GM12878 (cell line): ENCODE results near the gene TLCD3B. TPM values are rescaled to one million over a fixed set of nuclear protein-coding genes. Genes with fewer than 3 reads are reported as not detected.

ENCODE experiments used
- ATAC-seq: fragments of 200-7000 bp; cut with Tn5 transposase; 3 replicates; pipeline ENCODE4 v1.9.1; 2020; ENCODE audit warnings: mild to moderate bottlenecking, moderate library complexity
- BruUV-seq: library from RNA; stranded (reverse); fragments of 400-500 nt; replicated peaks from 2 replicates; lab custom pipeline; 2021; lab: Mats Ljungman, UMichigan
- CTCF ChIA-PET: fragments of 300-600 bp; sonication (Branson Sonifier 250); formaldehyde crosslinking; extraction: SDS; loops from one replicate; lab custom pipeline; 2021; ENCODE audit warnings: inconsistent platforms; lab: Yijun Ruan, JAX
- POLR2A ChIA-PET: fragments of 350-600 bp; formaldehyde crosslinking; extraction: SDS; loops from one replicate; lab custom pipeline; 2021; ENCODE audit warnings: inconsistent platforms; lab: Charles Lee
- RAD21 ChIA-PET: fragments of 300-600 bp; sonication (Branson Sonifier 250); formaldehyde crosslinking; loops from one replicate; lab custom pipeline; 2023; ENCODE audit warnings: antibody characterized with exemption; ENCODE audit not compliant: unreplicated experiment; lab: Charles Lee
- SMC1A ChIA-PET: fragments of 300-600 bp; sonication (Branson Sonifier 250); formaldehyde crosslinking; loops from one replicate; lab custom pipeline; 2023; ENCODE audit not compliant: unreplicated experiment, uncharacterized antibody; lab: Charles Lee
- DNase-seq: peaks from one replicate; pipeline ENCODE4 v3.0.0-alpha.2; 2011; ENCODE audit warnings: low read depth, low spot score
- FAIRE-seq: peaks from 3 replicates; lab custom pipeline; 2011; peaks lifted over from hg19 to GRCh38; lab: Jason Lieb, UNC
- H2AFZ ChIP-seq: 2 replicates; pipeline ENCODE4 v1.6.0; 2011; ENCODE audit warnings: low read depth, low read length, control low read depth; ENCODE audit not compliant: control insufficient read depth
- H3K27ac ChIP-seq: 2 replicates; pipeline ENCODE4 v1.5.1; 2011; ENCODE audit warnings: control low read depth; ENCODE audit not compliant: control insufficient read depth, insufficient read depth
- H3K27me3 ChIP-seq, 2 experiments: replicated peaks in 1 of 2; 2 replicates each; pipeline versions ENCODE4 v1.6.0 to v1.6.1; 2011; ENCODE audit warnings: low read length in 1 of 2; ENCODE audit not compliant: control insufficient read depth in 2 of 2, insufficient read depth in 2 of 2
- H3K36me3 ChIP-seq, 2 experiments: 2 replicates each; pipeline ENCODE4 v1.5.1; 2011; ENCODE audit warnings: low read length in 1 of 2; ENCODE audit not compliant: control insufficient read depth in 2 of 2, insufficient read depth in 2 of 2
- H3K4me1 ChIP-seq: 2 replicates; pipeline ENCODE4 v1.6.1; 2011; ENCODE audit warnings: mild to moderate bottlenecking, low read length, moderate library complexity, mixed read lengths; ENCODE audit not compliant: control insufficient read depth, insufficient read depth
- H3K4me2 ChIP-seq: 2 replicates; pipeline ENCODE4 v1.6.0; 2011; ENCODE audit warnings: control low read depth; ENCODE audit not compliant: control insufficient read depth, insufficient read depth
- H3K4me3 ChIP-seq: fragments of 200-600 bp; sonication (generic); 2 replicates; pipeline ENCODE4 v1.5.1; 2016
- H3K79me2 ChIP-seq: 2 replicates; pipeline ENCODE4 v1.6.0; 2011; ENCODE audit warnings: low read length; ENCODE audit not compliant: control insufficient read depth, insufficient read depth
- H3K9ac ChIP-seq: 2 replicates; pipeline ENCODE4 v1.8.0; 2011; ENCODE audit warnings: low read length, control low read depth, mixed read lengths; ENCODE audit not compliant: control insufficient read depth, insufficient read depth
- H3K9me3 ChIP-seq: replicated peaks from 3 replicates; pipeline ENCODE4 v1.5.1; 2011; ENCODE audit warnings: mild to moderate bottlenecking, low read length; ENCODE audit not compliant: control insufficient read depth, insufficient read depth
- H4K20me1 ChIP-seq: 2 replicates; pipeline ENCODE4 v1.6.0; 2011; ENCODE audit not compliant: control insufficient read depth, insufficient read depth
- BHLHE40 ChIP-seq, 2 experiments: fragments of 450-650 bp in 1 of 2; IDR thresholded peaks; 2 replicates each; pipeline ENCODE4 v1.6.1; 2011 to 2017; ENCODE audit warnings: low read depth in 2 of 2, borderline replicate concordance in 1 of 2, improper control_type of control experiment in 1 of 2, low read length in 1 of 2, mild to moderate bottlenecking in 1 of 2
- BMI1 ChIP-seq: fragments of 450-650 bp; IDR thresholded peaks from 2 replicates; pipeline ENCODE4 v1.6.1; 2016; ENCODE audit warnings: mild to moderate bottlenecking, moderate library complexity, borderline replicate concordance
- ESRRA ChIP-seq: IDR thresholded peaks from 2 replicates; pipeline ENCODE4 v1.6.1; 2012; ENCODE audit warnings: mild to moderate bottlenecking, low read length, improper control_type of control experiment
- FOXK2 ChIP-seq: fragments of 450-650 bp; IDR thresholded peaks from 2 replicates; pipeline ENCODE4 v1.6.1; 2017; ENCODE audit warnings: mild to moderate bottlenecking, moderate library complexity
- POLR2A ChIP-seq: IDR thresholded peaks from 2 replicates; pipeline ENCODE4 v1.6.1; 2011; ENCODE audit warnings: low read depth, mild to moderate bottlenecking, low read length
- RAD21 ChIP-seq: IDR thresholded peaks from 2 replicates; pipeline ENCODE4 v1.6.1; 2011; ENCODE audit warnings: mild to moderate bottlenecking, low read depth, low read length, moderate library complexity; ENCODE audit not compliant: insufficient read depth
- SMARCA5 ChIP-seq: fragments of 450-650 bp; IDR thresholded peaks from 2 replicates; pipeline ENCODE4 v1.6.1; 2017; ENCODE audit warnings: mild to moderate bottlenecking
- SMC3 ChIP-seq: IDR thresholded peaks from 2 replicates; pipeline ENCODE4 v1.6.1; 2011; ENCODE audit warnings: low read length, improper control_type of control experiment, borderline replicate concordance
- WRNIP1 ChIP-seq: IDR thresholded peaks from 2 replicates; pipeline ENCODE4 v1.6.1; 2011; ENCODE audit warnings: low read depth, low read length, improper control_type of control experiment, borderline replicate concordance
- YY1 ChIP-seq: IDR thresholded peaks from 2 replicates; pipeline ENCODE4 v1.6.1; 2011; ENCODE audit warnings: low read depth, mild to moderate bottlenecking, low read length
- ZNF384 ChIP-seq: IDR thresholded peaks from 2 replicates; pipeline ENCODE4 v1.6.1; 2012; ENCODE audit warnings: low read depth, mild to moderate bottlenecking, low read length, improper control_type of control experiment, borderline replicate concordance
- ZSCAN29 ChIP-seq: fragments of 450-650 bp; IDR thresholded peaks from 2 replicates; pipeline ENCODE4 v1.6.1; 2017; ENCODE audit warnings: mild to moderate bottlenecking, moderate library complexity
- WGBS: methylation state at CpG from one replicate; pipeline ENCODE4 v1.1.6; 2016; ENCODE audit warnings: low lambda C conversion rate; ENCODE audit not compliant: insufficient replicate concordance, insufficient coverage; ENCODE audit errors: missing lambda C conversion rate; 5-methylcytosine and 5-hydroxymethylcytosine counted together
- in situ Hi-C: fragments of 300-500 bp; cut with MboI; formaldehyde crosslinking; loops from 9 replicates; pipeline ENCODE4 v1.14.3; 2018; ENCODE audit warnings: mixed read lengths
- intact Hi-C: fragments of 100-400 bp; cut with micrococcal nuclease; formaldehyde crosslinking; loops from one replicate; pipeline ENCODE4 v1.14.2; 2022; ENCODE audit not compliant: unreplicated experiment
- polyA plus RNA-seq, 11 experiments: library from polyadenylated mRNA; depleted of rRNA in 4 of 11; unstranded in 6 of 11; stranded (reverse) in 5 of 11; fragments of >200 nt; fragmentation: Nextera tagmentation in 4 of 11; fragmentation: Illumina TruSeq in 1 of 11; extraction: Ambion mirVana in 4 of 11; extraction: Trizol in 1 of 11; gene quantifications; 1 replicate in 1 of 11; 2 replicates in 10 of 11; pipeline versions ENCODE4 v1.2.1 to v1.2.3, GENCODE V29; 2011 to 2016; ENCODE audit warnings: inconsistent platforms in 2 of 11, missing spikeins in 2 of 11, low read depth in 1 of 11
- total RNA-seq, 4 experiments: library from RNA; depleted of rRNA in 3 of 4; stranded (reverse); fragments of >200 nt in 3 of 4; fragmentation: Illumina TruSeq in 1 of 4; extraction: Trizol in 1 of 4; gene quantifications; 2 replicates each; pipeline versions ENCODE4 v1.2.1 to v1.2.3, GENCODE V29; 2013 to 2021
- TF ChIP-seq, protein P1 (sequence below), 3 experiments: IDR thresholded peaks in 2 of 3; conservative IDR thresholded peaks in 1 of 3; 2 replicates each; pipeline ENCODE4 v1.5.1; 2011; ENCODE audit warnings: low read depth in 3 of 3, low read length in 3 of 3, mild to moderate bottlenecking in 3 of 3, control low read depth in 2 of 3, moderate library complexity in 2 of 3, inconsistent platforms in 1 of 3, mixed read lengths in 1 of 3; ENCODE audit not compliant: control insufficient read depth in 2 of 3, insufficient read depth in 1 of 3; ENCODE audit errors: extremely low read depth in 1 of 3

Gene TLCD3B
- total and polyA plus RNA-seq, 10 of the 15 experiments (the other 5 are each of a cell fraction or from before 2014, with no cell fraction given), result 0.05 to 0.51 (median 0.18) TPM; not detected in 4

DNA sequence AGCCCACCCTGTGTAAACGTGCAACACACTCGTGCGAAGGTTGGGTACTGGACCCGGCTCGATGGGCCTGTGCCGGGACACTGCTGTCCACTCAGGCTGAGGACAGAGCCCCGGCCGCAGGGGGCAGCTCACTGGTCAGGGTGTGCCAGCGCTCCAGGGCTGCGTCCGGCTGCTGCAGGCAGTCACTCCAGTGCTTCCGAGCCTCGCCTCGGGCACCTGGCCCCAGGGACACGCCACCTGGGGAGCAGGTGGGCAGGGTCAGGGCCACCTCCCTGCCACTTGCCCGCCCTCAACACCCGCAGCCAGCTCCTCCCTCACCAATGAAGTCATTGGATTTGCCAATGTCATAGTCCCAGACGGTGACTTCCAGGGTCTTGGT, 25.0 kb downstream of the TLCD3B start:
- in situ Hi-C loops, result loop anchor here (25.0 kb wide), 1 partner anchor 894 kb away; no protein-coding TSS in a partner anchor
- RAD21 ChIA-PET, result interaction anchor here (0.7 to 0.9 kb wide), 3 partner anchors 14 to 33 kb away, joined by 3 read pairs; partner anchors contain the start of gene TAOK2
- Histone ChIP-seq H3K27ac (no peak overlapping the region), H3K4me3 (no peak overlapping the region), H3K79me2 (no peaks in the 10 kb centered on the region), H2AFZ (no peak overlapping the region), H3K36me3 (peaks cover 0 to 3% of the 10 kb centered on the region in 2 experiments; a peak in 2 of 4 replicates), H3K9me3 (no peaks in the 10 kb centered on the region), H3K9ac (no peak overlapping the region), H3K27me3 (peaks cover 0 to 1% of the 10 kb centered on the region in 2 experiments; a peak in 1 of 4 replicates), H4K20me1 (no peaks in the 10 kb centered on the region), H3K4me1 (no peaks in the 10 kb centered on the region), H3K4me2 (no peak overlapping the region)
- no TSS peak for BruUV-seq
- DNase-seq, result no peak
- FAIRE-seq, result no peak
- SMC1A ChIA-PET, result interaction anchor here (0.7 kb wide), 1 partner anchor 34 kb away, joined by 3 read pairs; no protein-coding TSS in a partner anchor
- TF ChIP-seq ZNF384 (no peak), BMI1 (no peak), POLR2A (peak; percentile 35; the same call in 1 of the 2 replicates)
- ATAC-seq, result no peak
- CTCF ChIA-PET, result interaction anchor here (0.5 to 1.4 kb wide), 5 partner anchors 9 to 305 kb away, joined by 3 to 4 read pairs (median 4); no protein-coding TSS in a partner anchor
- POLR2A ChIA-PET, result no interaction called here
- WGBS, result 87% methylated on average over 18 of the region's 18 CpGs
- intact Hi-C loops, result no loop called here

DNA sequence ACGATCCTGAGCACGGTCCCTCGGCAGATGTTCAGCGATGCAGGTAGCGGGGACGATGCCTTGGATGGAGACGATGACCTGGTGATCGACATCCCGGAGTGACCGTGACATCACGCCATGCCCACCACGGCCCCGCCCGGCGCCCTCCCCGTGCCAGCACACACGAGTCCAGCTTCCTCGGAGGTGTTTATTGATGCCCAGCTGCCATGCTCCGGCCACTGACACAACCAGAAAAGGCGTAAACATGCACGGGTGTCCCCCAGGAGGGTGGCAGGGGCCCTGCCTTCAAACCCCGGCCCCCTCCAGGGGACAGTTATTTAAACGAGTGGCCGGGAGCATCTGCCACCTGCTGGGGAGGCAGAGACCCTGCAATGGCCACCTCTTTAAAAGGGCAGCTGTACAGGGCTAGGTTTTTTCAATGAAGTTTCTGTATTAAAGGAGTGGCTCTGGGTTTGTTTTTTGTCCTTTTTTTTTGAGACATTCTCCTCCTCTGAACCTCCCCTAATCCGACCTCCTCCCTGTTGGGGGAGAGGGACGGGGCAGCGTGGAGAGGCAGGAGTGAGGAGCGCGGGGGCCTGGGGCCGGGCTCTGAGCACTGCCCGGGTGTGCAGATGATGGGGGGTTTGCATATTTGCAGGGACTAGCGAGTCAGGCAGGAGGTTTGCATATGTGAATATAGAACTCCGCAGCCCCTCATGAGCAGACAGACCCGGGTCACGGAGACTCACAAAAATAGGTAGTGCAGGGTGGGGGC, 25.6 kb downstream of the TLCD3B start:
- intact Hi-C loops (no loop called here), in situ Hi-C loops (loop anchor here (25.0 kb wide), 1 partner anchor 893 kb away; no protein-coding TSS in a partner anchor)
- H3K27ac ChIP-seq, result no peak overlapping the region
- ChIA-PET SMC1A (interaction anchor here (0.7 kb wide), 1 partner anchor 33 kb away, joined by 3 read pairs; no protein-coding TSS in a partner anchor), RAD21 (interaction anchor here (0.7 to 0.9 kb wide), 3 partner anchors 14 to 32 kb away, joined by 3 read pairs; partner anchors contain the start of gene TAOK2), CTCF (interaction anchor here (0.5 to 1.4 kb wide), 7 partner anchors 9 to 305 kb away, joined by 3 to 4 read pairs (median 3); partner anchors contain the start of gene C16orf92), POLR2A (no interaction called here)
- 71% methylated on average over 35 of the region's 35 CpGs for WGBS
- H3K9ac ChIP-seq, result no peak overlapping the region
- no TSS peak for BruUV-seq
- peak; percentile 85 for ATAC-seq
- no peak overlapping the region for H3K4me3 ChIP-seq
- H3K4me1 ChIP-seq, result no peaks in the 10 kb centered on the region
- H3K27me3 ChIP-seq, result peaks cover 0 to 1% of the 10 kb centered on the region in 2 experiments; a peak in 1 of 4 replicates
- no peak for DNase-seq
- no peaks in the 10 kb centered on the region for H3K79me2 ChIP-seq
- no peaks in the 10 kb centered on the region for H3K9me3 ChIP-seq
- no peak overlapping the region for H3K4me2 ChIP-seq
- H2AFZ ChIP-seq, result no peak overlapping the region
- TF ChIP-seq YY1 (peak; percentile 91), ESRRA (no peak), SMC3 (peak; percentile 70), RAD21 (peak; percentile 57), WRNIP1 (no peak), ZSCAN29 (no peak), BHLHE40 (IDR thresholded peaks at IDR 0.05; ENCODE audit: borderline replicate concordance in 1 of 2, low read depth in 2 of 2, low read length in 1 of 2) (0 out of 4 replicates have a peak, but pooled peaks of 1 of the 2 experiments have one; percentile 5), SMARCA5 (0 out of 2 replicates have a peak, but pooled peaks have one; percentile 31), FOXK2 (no peak)
- TF ChIP-seq, protein P1, sequence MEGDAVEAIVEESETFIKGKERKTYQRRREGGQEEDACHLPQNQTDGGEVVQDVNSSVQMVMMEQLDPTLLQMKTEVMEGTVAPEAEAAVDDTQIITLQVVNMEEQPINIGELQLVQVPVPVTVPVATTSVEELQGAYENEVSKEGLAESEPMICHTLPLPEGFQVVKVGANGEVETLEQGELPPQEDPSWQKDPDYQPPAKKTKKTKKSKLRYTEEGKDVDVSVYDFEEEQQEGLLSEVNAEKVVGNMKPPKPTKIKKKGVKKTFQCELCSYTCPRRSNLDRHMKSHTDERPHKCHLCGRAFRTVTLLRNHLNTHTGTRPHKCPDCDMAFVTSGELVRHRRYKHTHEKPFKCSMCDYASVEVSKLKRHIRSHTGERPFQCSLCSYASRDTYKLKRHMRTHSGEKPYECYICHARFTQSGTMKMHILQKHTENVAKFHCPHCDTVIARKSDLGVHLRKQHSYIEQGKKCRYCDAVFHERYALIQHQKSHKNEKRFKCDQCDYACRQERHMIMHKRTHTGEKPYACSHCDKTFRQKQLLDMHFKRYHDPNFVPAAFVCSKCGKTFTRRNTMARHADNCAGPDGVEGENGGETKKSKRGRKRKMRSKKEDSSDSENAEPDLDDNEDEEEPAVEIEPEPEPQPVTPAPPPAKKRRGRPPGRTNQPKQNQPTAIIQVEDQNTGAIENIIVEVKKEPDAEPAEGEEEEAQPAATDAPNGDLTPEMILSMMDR (IDR thresholded peaks at IDR 0.05 in 2 of 3, conservative IDR thresholded peaks at IDR 0.05 in 1 of 3; ENCODE audit: control insufficient read depth in 2 of 3, extremely low read depth in 1 of 3, insufficient read depth in 1 of 3, low read depth in 3 of 3, low read length in 3 of 3), result peak; percentile 67 to 80 (median 79)
- no peaks in the 10 kb centered on the region for H4K20me1 ChIP-seq
- no peak for FAIRE-seq
- H3K36me3 ChIP-seq, result peaks cover 0 to 3% of the 10 kb centered on the region in 2 experiments; a peak in 2 of 4 replicates
